Fibroblast of the conjunctiva (primary cell): ENCODE data around the gene CXXC5.

ENCODE experiments used
- DNase-seq: peaks from one replicate; pipeline ENCODE4 v3.0.0-alpha.2; 2010; ENCODE audit warnings: low read depth

The CXXC5 gene

GRCh38 chr5:139682016-139682975 lies 34.1 kb downstream of the CXXC5 start:
- no peak for DNase-seq

GRCh38 chr5:139683295-139684271 lies 35.4 kb downstream of the CXXC5 start:
- DNase-seq, result no peak

- DNase-seq, result no peak
These were observed 36.3 kb downstream of the CXXC5 start for GRCh38 chr5:139684350-139684880.

GRCh38 chr5:139684881-139685749 lies 37.0 kb downstream of the CXXC5 start:
- DNase-seq, result no peak

- no peak for DNase-seq
These were observed 37.7 kb downstream of the CXXC5 start for GRCh38 chr5:139685886-139686285.

- no peak for DNase-seq
These were observed 38.2 kb downstream of the CXXC5 start for GRCh38 chr5:139686356-139686705.

GRCh38 chr5:139686706-139687441 lies 38.7 kb downstream of the CXXC5 start:
- DNase-seq, result no peak

- DNase-seq, result no peak
These were observed 39.5 kb downstream of the CXXC5 start for GRCh38 chr5:139687656-139688055.

- DNase-seq, result no peak
These were observed 40.0 kb downstream of the CXXC5 start for GRCh38 chr5:139688088-139688702.

- no peak for DNase-seq
These were observed 40.7 kb downstream of the CXXC5 start for GRCh38 chr5:139688751-139689372.

- DNase-seq, result no peak
These were observed 41.5 kb downstream of the CXXC5 start for GRCh38 chr5:139689631-139690063.

GRCh38 chr5:139690064-139690802 lies 42.1 kb downstream of the CXXC5 start:
- no peak for DNase-seq

GRCh38 chr5:139690803-139691629 lies 42.9 kb downstream of the CXXC5 start:
- DNase-seq, result no peak

- no peak for DNase-seq
These were observed 44.0 kb downstream of the CXXC5 start for GRCh38 chr5:139692148-139692547.

GRCh38 chr5:139692679-139693308 lies 44.6 kb downstream of the CXXC5 start:
- DNase-seq, result no peak

GRCh38 chr5:139693676-139694364 lies 45.7 kb downstream of the CXXC5 start:
- DNase-seq, result no peak

- DNase-seq, result no peak
These were observed 46.5 kb downstream of the CXXC5 start for GRCh38 chr5:139694556-139695177.
